MM.1S (cell line): Measurements from ENCODE around the gene RB1.

Experiments
- DNase-seq: peaks from one replicate; pipeline ENCODE4 v3.0.0-alpha.2; 2015
- H2AFZ ChIP-seq: fragments of 300-600 bp; sonication (generic); 2 replicates; pipeline ENCODE4 v1.6.0; 2016; ENCODE audit warnings: antibody characterized with exemption, low read length
- H3F3A ChIP-seq: fragments of 300-600 bp; sonication (generic); 2 replicates; pipeline ENCODE4 v1.6.1; 2016; ENCODE audit warnings: mild to moderate bottlenecking, antibody characterized with exemption, low read length, moderate library complexity, mixed read lengths; ENCODE audit not compliant: insufficient read depth
- H3K27ac ChIP-seq: fragments of 300-600 bp; sonication (generic); 2 replicates; pipeline ENCODE4 v1.5.1; 2016; ENCODE audit warnings: mild to moderate bottlenecking, low read length
- H3K27me3 ChIP-seq: fragments of 300-600 bp; sonication (generic); replicated peaks from 2 replicates; pipeline ENCODE4 v1.6.0; 2016; ENCODE audit warnings: low read length; ENCODE audit not compliant: insufficient read depth
- H3K36me3 ChIP-seq: fragments of 300-600 bp; sonication (generic); replicated peaks from 2 replicates; pipeline ENCODE4 v1.6.1; 2016; ENCODE audit warnings: mild to moderate bottlenecking, low read length, mixed read lengths; ENCODE audit not compliant: insufficient read depth
- H3K4me1 ChIP-seq: fragments of 300-600 bp; sonication (generic); 2 replicates; pipeline ENCODE4 v1.6.1; 2016; ENCODE audit warnings: low read length, mixed read lengths
- H3K4me2 ChIP-seq: fragments of 300-600 bp; sonication (generic); 2 replicates; pipeline ENCODE4 v1.6.0; 2016; ENCODE audit warnings: low read depth, low read length
- H3K4me3 ChIP-seq: fragments of 300-600 bp; sonication (generic); 2 replicates; pipeline ENCODE4 v1.5.1; 2016; ENCODE audit warnings: low read length, mixed read lengths
- H3K79me2 ChIP-seq: fragments of 300-600 bp; sonication (generic); 2 replicates; pipeline ENCODE4 v1.6.1; 2016; ENCODE audit warnings: mixed run types, low read length, mixed read lengths
- H3K9ac ChIP-seq: fragments of 300-600 bp; sonication (generic); 2 replicates; pipeline ENCODE4 v1.6.1; 2016; ENCODE audit warnings: low read length, mixed read lengths
- H3K9me2 ChIP-seq: fragments of 300-600 bp; sonication (generic); replicated peaks from 2 replicates; pipeline ENCODE4 v1.6.1; 2016; ENCODE audit warnings: mild to moderate bottlenecking, low read length, mixed read lengths; ENCODE audit not compliant: insufficient read depth
- H3K9me3 ChIP-seq: fragments of 300-600 bp; sonication (generic); replicated peaks from 2 replicates; pipeline ENCODE4 v1.6.1; 2016; ENCODE audit warnings: mild to moderate bottlenecking, low read length, mixed read lengths; ENCODE audit not compliant: insufficient read depth
- H4K20me1 ChIP-seq: fragments of 300-600 bp; sonication (generic); 2 replicates; pipeline ENCODE4 v1.6.1; 2016; ENCODE audit warnings: mild to moderate bottlenecking, low read length, moderate library complexity, mixed read lengths; ENCODE audit not compliant: insufficient read depth
- CTCF ChIP-seq: fragments of 300-600 bp; sonication (generic); IDR thresholded peaks from 2 replicates; pipeline ENCODE4 v1.5.1; 2016; ENCODE audit warnings: antibody characterized with exemption, low read length, mixed read lengths
- EZH2 ChIP-seq: fragments of 300-600 bp; sonication (generic); optimal IDR thresholded peaks from 2 replicates; pipeline ENCODE3; 2017; ENCODE audit warnings: low read depth, mild to moderate bottlenecking, antibody characterized with exemption, low read length, mixed read lengths
- EZH2phosphoT487 ChIP-seq: fragments of 300-600 bp; sonication (generic); IDR thresholded peaks from 2 replicates; pipeline ENCODE4 v1.6.1; 2018; ENCODE audit warnings: antibody characterized with exemption, low read length

Gene RB1

GRCh38 chr13:48508011-48508410 lies 204.5 kb downstream of the RB1 start:
- Histone ChIP-seq H2AFZ (no peak overlapping the region), H3K9ac (no peak overlapping the region), H3K9me3 (no peaks in the 10 kb centered on the region), H3F3A (peaks cover 12% of the 10 kb centered on the region; the same call in 1 of the 2 replicates), H3K4me1 (peaks cover 26% of the 10 kb centered on the region), H3K4me2 (no peak overlapping the region), H3K27me3 (no peaks in the 10 kb centered on the region), H3K36me3 (no peaks in the 10 kb centered on the region), H3K4me3 (no peak overlapping the region), H3K79me2 (no peaks in the 10 kb centered on the region), H4K20me1 (no peaks in the 10 kb centered on the region), H3K9me2 (no peaks in the 10 kb centered on the region), H3K27ac (no peak overlapping the region)
- TF ChIP-seq CTCF (no peak), EZH2phosphoT487 (no peak), EZH2 (no peak)
- no peak for DNase-seq

- Histone ChIP-seq H3K9ac (no peak overlapping the region), H3F3A (0 out of 2 replicates have a peak, but pooled peaks cover 7% of the 10 kb centered on the region), H3K79me2 (no peaks in the 10 kb centered on the region), H3K27ac (no peak overlapping the region), H3K9me2 (no peaks in the 10 kb centered on the region), H3K36me3 (no peaks in the 10 kb centered on the region), H3K4me1 (peaks cover 16% of the 10 kb centered on the region), H2AFZ (no peak overlapping the region), H3K4me3 (no peak overlapping the region), H3K4me2 (no peak overlapping the region), H3K9me3 (no peaks in the 10 kb centered on the region), H4K20me1 (no peaks in the 10 kb centered on the region), H3K27me3 (no peaks in the 10 kb centered on the region)
- DNase-seq = no peak
- TF ChIP-seq EZH2 (no peak), EZH2phosphoT487 (no peak), CTCF (no peak)
Observed at GRCh38 chr13:48510698-48511097, 207.1 kb downstream of the RB1 start.

- Histone ChIP-seq H4K20me1 (no peaks in the 10 kb centered on the region), H3K36me3 (no peaks in the 10 kb centered on the region), H3K4me3 (no peak overlapping the region), H3K4me2 (no peak overlapping the region), H3K27ac (no peak overlapping the region), H3K9ac (no peak overlapping the region), H3K9me2 (no peaks in the 10 kb centered on the region), H3K79me2 (no peaks in the 10 kb centered on the region), H3K9me3 (no peaks in the 10 kb centered on the region), H3K4me1 (peaks cover 6% of the 10 kb centered on the region), H2AFZ (no peak overlapping the region), H3K27me3 (no peaks in the 10 kb centered on the region), H3F3A (no peaks in the 10 kb centered on the region)
- TF ChIP-seq EZH2phosphoT487 (no peak), EZH2 (no peak), CTCF (no peak)
- DNase-seq = no peak
Observed at GRCh38 chr13:48511621-48512230, 208.2 kb downstream of the RB1 start.
